ENCODE results near the gene SIK3.

The SIK3 gene

DNA sequence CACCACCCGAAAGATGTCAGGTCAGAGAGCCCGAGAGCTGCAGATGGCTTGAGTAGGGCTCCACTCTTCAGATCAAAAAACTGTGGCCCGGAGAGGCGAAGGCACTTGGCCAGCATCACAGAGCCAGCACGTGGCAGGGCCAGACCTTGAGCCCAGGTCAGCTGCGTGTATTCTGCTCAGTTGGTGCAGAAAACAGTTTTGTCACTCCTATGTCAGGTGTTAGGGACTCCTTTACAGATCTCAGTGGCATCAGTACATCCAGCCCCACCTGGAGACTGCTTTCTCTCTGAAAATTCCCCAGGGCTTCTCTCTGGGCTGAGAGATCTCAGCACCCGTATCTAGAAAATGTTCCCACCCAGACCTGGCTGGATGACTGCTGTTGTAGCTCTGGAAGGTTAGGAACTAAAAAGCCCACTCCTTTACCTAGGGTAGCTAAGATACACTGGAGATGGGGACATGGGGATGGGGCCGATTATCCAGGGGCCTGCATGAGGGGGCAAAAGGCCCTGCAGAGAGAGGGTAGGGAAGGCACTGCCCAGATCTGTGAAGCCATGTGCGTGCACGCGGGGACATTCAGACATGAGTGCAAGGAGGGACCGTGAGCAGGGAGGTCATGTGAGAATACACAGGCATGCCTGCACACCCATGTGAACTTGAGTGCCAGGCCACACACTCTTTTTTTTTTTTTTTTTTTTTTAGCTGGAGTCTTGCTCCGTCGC lies 264.3 kb downstream of the SIK3 start:
- DNase-seq: no peak

DNA sequence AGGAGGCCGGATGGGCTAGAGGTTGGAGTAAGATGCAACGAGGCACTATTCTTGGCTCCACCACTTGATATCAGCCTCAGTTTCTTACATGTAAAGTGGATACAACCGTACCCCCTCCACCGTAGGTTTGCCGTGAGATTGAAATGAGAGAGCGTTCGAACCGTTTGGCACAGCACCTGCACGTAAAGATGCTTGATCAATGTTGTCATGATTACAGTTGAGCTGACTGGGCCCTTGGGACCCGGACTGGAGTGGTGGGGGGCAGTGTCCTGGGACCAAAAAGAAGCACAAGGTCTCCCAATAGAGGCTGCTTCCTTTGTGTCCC lies 264.8 kb downstream of the SIK3 start:
- no peak for DNase-seq

DNA sequence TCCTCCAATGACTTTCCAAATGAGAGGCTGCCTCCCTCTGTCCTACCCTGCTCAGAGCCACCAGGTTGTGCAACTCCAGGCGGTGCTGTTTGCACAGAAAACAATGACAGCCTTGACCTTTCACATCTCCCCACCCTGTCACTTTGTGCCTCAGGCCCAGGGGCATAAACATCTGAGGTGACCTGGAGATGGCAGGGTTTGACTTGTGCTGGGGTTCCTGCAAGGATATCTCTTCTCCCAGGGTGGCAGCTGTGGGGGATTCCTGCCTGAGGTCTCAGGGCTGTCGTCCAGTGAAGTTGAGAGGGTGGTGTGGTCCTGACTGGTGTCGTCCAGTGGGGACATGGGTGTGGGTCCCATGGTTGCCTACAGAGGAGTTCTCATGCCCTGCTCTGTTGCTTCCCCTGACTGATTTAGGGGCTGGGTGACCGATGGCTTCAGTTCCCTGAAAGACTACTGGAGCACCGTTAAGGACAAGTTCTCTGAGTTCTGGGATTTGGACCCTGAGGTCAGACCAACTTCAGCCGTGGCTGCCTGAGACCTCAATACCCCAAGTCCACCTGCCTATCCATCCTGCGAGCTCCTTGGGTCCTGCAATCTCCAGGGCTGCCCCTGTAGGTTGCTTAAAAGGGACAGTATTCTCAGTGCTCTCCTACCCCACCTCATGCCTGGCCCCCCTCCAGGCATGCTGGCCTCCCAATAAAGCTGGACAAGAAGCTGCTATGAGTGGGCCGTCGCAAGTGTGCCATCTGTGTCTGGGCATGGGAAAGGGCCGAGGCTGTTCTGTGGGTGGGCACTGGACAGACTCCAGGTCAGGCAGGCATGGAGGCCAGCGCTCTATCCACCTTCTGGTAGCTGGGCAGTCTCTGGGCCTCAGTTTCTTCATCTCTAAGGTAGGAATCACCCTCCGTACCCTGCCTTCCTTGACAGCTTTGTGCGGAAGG lies 265.6 kb downstream of the SIK3 start:
- no peak for DNase-seq

DNA sequence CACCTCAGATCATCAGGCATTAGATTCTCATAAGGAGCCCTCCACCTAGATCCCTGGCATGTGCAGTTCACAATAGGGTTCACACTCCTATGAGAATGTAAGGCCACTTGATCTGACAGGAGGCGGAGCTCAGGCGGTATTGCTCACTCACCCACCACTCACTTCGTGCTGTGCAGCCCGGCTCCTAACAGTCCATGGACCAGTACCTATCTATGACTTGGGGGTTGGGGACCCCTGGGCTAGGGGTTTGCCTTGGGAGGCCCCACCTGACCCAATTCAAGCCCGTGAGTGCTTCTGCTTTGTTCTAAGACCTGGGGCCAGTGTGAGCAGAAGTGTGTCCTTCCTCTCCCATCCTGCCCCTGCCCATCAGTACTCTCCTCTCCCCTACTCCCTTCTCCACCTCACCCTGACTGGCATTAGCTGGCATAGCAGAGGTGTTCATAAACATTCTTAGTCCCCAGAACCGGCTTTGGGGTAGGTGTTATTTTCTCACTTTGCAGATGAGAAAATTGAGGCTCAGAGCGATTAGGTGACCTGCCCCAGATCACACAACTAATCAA lies 266.4 kb downstream of the SIK3 start:
- DNase-seq: no peak

DNA sequence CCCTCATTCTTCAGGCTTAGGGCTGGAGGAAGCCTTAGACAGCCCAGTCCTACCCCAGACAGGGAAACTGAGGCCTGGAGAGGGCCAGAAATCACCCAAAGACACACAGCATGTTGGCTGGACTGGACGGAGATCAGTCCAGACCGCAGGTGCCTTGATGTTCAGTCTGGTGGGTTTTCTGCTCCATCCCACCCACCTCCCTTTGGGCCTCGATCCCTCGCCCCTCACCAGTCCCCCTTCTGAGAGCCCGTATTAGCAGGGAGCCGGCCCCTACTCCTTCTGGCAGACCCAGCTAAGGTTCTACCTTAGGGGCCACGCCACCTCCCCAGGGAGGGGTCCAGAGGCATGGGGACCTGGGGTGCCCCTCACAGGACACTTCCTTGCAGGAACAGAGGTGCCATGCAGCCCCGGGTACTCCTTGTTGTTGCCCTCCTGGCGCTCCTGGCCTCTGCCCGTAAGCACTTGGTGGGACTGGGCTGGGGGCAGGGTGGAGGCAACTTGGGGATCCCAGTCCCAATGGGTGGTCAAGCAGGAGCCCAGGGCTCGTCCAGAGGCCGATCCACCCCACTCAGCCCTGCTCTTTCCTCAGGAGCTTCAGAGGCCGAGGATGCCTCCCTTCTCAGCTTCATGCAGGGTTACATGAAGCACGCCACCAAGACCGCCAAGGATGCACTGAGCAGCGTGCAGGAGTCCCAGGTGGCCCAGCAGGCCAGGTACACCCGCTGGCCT lies 267.9 kb downstream of the SIK3 start:
- no peak for DNase-seq

DNA sequence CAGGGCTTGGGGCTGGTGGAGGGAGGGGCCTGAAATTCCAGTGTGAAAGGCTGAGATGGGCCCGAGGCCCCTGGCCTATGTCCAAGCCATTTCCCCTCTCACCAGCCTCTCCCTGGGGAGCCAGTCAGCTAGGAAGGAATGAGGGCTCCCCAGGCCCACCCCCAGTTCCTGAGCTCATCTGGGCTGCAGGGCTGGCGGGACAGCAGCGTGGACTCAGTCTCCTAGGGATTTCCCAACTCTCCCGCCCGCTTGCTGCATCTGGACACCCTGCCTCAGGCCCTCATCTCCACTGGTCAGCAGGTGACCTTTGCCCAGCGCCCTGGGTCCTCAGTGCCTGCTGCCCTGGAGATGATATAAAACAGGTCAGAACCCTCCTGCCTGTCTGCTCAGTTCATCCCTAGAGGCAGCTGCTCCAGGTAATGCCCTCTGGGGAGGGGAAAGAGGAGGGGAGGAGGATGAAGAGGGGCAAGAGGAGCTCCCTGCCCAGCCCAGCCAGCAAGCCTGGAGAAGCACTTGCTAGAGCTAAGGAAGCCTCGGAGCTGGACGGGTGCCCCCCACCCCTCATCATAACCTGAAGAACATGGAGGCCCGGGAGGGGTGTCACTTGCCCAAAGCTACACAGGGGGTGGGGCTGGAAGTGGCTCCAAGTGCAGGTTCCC lies 268.6 kb downstream of the SIK3 start, which contains the start of gene APOC3:
Gene APOC3 (plus strand): TSS at position 383 of the 659 bp plus-strand sequence. CDS start 676 bp downstream, outside the sequence.
- DNase-seq: no peak

DNA sequence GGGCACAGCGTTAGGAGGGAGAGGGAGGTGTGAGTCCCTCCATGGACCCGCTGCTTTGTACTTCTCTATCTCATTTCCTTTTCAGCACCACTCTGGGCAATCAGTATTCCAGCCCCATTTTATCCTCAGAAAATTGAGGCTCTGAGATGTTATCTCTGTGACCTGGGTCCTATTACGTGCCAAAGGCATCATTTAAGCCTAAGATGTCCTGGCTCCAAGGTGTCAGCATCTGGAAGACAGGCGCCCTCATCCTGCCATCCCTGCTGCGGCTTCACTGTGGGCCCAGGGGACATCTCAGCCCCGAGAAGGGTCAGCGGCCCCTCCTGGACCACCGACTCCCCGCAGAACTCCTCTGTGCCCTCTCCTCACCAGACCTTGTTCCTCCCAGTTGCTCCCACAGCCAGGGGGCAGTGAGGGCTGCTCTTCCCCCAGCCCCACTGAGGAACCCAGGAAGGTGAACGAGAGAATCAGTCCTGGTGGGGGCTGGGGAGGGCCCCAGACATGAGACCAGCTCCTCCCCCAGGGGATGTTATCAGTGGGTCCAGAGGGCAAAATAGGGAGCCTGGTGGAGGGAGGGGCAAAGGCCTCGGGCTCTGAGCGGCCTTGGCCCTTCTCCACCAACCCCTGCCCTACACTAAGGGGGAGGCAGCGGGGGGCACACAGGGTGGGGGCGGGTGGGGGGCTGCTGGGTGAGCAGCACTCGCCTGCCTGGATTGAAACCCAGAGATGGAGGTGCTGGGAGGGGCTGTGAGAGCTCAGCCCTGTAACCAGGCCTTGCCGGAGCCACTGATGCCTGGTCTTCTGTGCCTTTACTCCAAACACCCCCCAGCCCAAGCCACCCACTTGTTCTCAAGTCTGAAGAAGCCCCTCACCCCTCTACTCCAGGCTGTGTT lies 269.4 kb downstream of the SIK3 start:
- no peak for DNase-seq

DNA sequence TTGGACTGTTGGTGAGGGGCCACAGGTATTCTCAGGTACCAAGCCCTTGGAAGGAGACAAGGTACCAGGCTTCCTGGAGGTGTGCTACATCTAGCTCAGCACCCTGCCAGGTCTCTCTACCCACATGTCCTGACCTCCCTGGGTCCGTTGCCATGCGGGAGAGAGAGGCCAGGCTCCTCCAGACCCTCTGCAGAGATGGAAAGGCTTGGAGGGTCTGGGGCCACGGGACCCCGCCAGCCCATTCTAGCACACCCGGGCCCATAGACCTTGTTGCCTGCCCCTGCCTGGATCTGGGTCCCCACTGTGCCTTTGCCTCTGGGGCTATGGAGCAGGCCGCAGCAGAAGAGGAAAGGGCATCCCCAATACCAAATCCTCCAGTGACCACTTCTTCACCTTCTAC lies 270.8 kb downstream of the SIK3 start:
- DNase-seq: no peak

DNA sequence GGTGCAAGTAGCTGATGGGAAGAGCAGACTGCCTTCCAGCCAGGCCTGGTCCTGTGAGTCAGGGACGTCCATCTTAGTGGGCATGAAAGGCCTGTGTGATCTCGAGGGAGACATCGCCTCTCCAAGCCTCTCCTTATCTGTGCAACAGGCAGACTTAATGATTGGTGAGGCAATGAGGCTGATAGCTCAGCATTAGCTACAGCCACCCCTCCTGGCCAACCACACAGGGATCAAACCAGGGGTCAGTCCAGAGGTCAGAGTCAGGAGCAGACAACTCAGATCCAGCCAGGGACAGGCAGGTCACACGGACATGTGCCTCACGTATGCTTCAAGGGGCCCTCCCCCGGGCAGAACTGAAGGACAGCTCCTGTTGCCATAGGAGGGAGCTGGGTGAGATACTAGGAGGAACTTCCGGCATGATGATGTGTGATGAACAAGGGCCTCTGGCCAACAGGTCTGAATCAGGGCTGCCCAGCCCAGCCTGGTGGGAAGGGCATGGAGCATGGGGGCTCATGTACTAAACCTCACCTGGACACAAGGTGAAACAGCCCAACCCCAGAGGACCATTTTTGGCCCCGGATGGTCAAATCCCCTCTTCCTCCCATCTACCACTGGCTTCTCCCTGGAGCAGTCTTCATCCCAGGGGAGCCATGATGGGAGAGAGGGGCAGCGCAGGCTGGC lies 271.3 kb downstream of the SIK3 start:
- DNase-seq: no peak

DNA sequence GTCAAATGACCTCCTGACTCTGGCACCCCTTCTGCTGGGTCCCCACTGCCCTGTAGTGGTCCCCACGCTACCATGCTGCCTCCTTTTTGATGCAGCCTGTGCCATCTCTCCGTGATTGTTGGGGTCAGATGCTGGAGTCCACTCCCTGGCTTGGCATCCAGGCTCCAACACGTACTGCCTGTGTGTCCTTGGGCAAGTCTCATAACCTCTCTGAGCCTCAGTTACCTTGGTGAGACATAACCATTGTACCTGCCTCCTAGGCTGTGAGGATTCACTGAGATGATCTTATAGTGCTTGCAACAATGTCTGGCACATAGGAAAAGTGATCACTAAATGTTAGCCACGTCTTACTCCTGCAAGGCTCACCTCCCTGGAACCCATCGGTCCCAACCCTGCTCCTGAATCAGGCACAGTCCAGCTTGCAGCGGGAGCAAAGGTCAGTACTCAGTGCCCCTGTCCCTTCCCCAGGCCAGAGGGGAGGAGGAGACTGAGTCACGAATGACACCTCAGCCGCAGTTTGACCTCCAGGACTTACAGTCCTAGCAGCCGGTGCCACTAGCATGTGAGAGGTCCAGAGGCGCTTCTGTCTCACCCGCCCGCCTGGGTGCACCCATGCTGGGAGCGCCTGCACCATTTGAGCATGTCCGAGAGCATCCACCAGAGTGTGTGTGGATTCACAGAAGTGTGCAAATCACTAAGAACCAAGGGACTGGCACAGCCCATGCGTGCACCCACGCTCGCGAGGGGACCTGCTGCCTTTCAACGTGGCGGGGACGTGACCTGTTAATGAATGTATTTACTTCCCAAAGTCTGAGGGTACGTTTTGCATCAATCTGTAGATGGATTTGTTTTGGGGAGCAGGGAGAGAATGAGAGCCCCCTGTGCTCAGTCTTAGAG lies 272.1 kb downstream of the SIK3 start:
- DNase-seq: no peak

DNA sequence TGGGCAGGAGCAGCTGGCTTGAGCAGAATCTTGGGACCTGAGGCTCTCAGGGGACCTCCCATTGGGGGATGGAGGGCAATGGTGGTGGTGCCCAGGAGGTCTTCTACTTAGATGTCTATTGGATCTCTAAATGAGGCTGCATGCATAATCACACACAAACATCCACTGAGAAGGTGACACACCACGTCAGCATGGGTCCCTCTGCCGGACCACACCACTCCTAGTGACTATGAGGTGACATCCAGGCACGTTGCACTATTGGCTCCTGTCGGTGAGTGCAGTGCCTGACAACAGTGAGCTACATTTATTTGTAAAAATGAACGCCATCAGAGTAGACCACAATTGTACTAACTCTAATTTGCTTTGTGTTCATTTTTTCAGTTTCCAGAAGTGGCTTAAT lies 272.8 kb downstream of the SIK3 start:
- DNase-seq: no peak

DNA sequence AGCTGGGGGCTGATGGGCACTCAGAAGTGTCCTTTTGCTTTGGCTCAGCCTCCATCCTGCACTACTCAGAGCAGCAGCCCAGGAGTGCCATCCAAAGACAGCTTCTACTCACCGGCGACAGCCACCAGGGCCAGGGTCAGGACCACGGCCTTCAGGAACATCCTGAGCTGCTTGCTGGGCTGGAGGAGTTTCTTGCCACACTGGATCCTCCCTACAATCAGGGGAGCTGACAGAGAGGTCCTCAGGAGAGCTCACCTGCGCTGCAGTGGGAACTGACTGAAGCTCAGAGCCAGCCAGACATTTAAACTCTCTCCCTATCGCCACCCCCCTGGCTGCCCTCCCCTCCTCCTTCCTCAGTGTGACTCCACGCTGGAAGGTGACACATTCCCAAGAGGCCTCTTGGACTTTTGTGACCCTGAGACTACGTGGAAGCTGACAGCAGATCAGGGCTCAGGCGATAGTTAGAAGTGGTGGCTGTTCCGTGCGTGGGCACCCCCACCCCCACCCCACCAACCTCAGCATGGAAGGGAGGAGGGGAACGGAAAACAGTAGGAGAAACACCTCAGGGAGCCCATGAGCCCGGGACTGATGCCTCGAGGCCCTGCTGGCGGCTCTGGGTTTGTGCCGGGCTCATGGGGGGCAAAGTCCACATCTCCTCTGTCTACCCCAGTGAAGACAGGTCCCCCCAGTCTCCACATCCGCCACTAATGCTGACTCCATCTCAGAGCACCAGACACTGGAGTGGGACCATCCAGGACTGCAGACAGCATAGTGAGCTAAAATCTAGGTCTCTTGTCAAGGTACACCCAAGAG lies 275.0 kb downstream of the SIK3 start, which contains the start of gene APOA4:
Gene APOA4 (minus strand): TSS at position 274 of the 813 bp plus-strand sequence. CDS start 113 bp downstream, at position 161.
- DNase-seq: no peak

DNA sequence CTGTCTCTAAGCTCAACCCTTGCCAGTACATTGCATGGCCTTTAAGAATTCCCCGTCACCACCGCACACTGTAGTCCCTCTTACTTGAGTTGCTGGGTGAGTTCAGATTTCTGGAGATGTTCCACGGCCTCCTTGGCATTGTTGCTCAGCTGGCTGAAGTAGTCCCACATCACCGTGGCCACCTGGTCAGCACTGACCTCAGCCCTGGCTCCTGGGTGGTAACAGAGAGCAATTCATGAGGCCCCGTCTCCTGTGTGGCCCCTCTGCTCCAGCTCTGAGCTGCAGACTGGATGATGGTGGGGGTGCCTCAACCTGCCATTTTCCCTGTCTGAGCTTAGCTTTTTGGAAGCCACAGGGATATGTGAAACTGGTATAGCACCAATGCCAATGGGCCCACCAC lies 275.7 kb downstream of the SIK3 start:
- no peak for DNase-seq

DNA sequence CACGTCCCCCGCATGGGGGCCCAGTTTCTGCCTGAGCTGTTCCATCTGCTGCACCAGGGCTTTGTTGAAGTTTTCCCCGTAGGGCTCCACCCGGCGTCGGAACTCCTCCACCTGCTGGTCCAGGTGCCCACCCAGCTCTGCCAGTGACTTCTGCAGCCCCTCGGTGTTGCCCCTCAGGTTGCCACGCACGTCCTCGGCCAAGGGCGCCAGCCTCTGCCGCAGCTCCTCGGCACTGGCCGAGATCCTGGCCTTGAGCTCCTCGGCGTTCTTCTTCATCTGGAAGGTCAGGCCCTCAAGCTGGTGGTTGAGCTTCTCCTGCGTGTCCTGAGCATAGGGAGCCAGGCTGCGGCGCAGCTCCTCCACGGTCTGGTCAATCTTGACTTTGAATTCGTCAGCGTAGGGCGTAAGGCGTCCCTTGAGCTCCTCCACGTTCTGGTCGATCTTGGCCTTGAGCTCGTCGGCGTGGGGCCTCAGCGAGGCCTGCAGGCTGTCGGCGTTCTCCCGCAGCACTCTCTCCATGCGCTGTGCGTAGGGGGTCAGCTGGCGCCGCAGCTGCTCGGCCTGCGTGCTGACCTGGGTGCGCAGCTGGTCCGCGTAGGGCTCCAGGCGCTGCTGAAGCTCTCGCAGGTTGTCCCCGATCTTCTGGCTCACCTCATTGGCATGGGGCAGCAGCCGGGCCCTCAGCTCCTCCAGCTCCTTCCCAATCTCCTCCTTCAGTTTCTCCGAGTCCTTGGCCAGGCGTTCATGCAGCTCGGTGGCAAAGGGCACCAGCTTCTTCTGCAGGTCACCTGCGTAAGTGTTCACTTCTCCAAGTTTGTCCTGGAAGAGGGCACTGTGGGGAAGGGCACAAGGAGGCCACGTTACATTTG lies 276.9 kb downstream of the SIK3 start:
- no peak for DNase-seq

DNA sequence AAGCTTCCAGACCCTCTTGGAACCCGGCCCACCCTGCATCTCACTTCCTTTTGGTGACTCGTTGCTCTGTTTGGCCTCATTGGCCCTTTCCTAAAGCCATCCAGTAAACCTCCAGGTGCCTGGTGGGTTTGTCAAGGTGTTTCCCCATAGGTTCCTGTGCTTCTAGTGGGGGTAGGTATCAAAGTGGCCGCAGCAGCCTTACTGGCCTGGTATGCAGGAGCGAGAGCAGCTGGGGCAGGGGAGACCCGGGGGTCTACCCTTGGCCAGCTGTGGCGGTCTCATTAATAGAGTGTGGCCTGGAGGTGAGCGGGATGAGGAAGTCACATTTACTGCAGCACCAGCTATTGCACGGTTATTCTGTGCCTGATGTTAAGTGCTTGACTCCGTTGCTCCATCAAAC lies 279.2 kb downstream of the SIK3 start:
- DNase-seq: no peak

DNA sequence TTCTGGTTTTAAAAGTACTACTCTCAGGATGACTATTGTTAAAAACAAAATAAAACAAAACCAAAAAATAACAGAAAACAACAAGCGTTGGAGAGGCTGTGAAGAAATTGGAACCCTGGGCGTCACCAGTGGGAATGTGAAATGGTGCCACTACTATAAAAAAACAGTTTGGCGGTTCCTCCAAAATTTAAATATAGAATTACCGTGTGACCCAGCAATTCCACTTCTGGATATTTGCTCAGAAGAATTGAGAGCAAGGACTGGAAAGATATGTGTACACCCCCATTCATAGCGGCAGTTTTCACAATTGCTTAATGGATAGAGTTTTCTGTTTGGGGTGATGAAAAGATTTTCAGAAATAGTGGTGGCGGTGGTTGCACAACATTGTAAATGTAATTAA lies 283.7 kb downstream of the SIK3 start:
- no peak for DNase-seq

DNA sequence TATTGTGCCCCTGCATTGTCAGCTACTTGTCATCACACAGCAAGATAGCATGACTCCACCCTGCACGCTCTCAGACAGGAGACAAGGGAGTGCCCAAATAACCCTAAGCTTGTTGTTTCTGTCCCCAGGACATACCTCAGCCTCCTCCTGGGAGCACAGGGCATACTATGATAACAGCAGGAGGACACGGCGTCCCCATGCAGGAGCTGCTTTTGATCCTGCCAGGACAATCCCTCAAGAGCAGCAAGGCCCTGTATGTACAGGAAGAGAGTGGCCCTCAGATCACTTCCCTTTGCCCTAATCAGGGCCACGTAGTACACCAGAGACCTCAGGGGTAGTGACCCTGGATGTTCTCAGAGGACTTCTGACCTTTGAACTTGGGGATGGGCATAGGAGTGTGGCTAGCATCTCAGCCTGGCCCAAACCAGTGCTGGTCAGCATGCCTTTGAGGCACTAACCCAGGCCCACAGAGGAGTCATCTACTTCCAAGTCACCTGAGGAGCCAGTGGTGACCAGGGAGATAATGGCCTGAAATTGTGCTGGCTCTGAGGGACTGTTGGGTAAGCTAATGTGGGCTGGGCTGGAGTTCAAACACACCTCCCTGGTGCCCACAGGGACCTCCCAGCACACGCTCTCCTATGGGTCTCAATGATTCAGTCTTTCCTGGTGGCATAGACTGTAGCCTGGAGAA lies 284.3 kb downstream of the SIK3 start:
- DNase-seq: no peak

All from CD4-positive, alpha-beta T cell treated with Interleukin-10 for 1 hour (primary cell).